IMR-90 (cell line): ENCODE results near the gene B9D1. TPM values are rescaled to one million over a fixed set of nuclear protein-coding genes. Genes with fewer than 3 reads are reported as not detected.

ENCODE experiments used
- ATAC-seq: fragments of 200-7000 bp; cut with Tn5 transposase; 2 replicates; pipeline ENCODE4 v1.9.1; 2020; ENCODE audit warnings: low read depth, mild to moderate bottlenecking, moderate library complexity
- BruUV-seq: library from RNA; stranded (reverse); fragments of 400-500 nt; replicated peaks from 2 replicates; lab custom pipeline; 2021; lab: Mats Ljungman, UMichigan
- CTCF ChIA-PET: fragments of 300-600 bp; formaldehyde crosslinking; extraction: SDS; loops from one replicate; lab custom pipeline; 2021; ENCODE audit warnings: antibody characterized with exemption; lab: Yijun Ruan, JAX
- POLR2A ChIA-PET: fragments of 300-600 bp; sonication (Branson Sonifier 250); formaldehyde crosslinking; loops from one replicate; lab custom pipeline; 2022; ENCODE audit warnings: antibody characterized with exemption; ENCODE audit not compliant: unreplicated experiment; lab: Charles Lee
- DNase-seq: peaks from one replicate; pipeline ENCODE4 v3.0.0; 2013
- H2AFZ ChIP-seq: replicated peaks from 2 replicates; pipeline ENCODE3; 2013; ENCODE audit warnings: low read length, mild to moderate bottlenecking; ENCODE audit not compliant: poor library complexity
- H2AK5ac ChIP-seq: 2 replicates; pipeline ENCODE4 v1.6.1; 2013; ENCODE audit warnings: low read depth, low read length, inconsistent platforms
- H2AK9ac ChIP-seq: replicated peaks from 2 replicates; pipeline ENCODE3; 2013; ENCODE audit warnings: mild to moderate bottlenecking, low read depth, low read length, moderate library complexity; ENCODE audit not compliant: poor library complexity
- H2BK120ac ChIP-seq: 2 replicates; pipeline ENCODE4 v1.6.1; 2013; ENCODE audit warnings: low read depth, low read length, inconsistent platforms
- H2BK15ac ChIP-seq: 3 replicates; pipeline ENCODE4 v1.6.1; 2013; ENCODE audit warnings: low read depth, low read length, inconsistent platforms
- H2BK20ac ChIP-seq: 2 replicates; pipeline ENCODE4 v1.6.1; 2013; ENCODE audit warnings: low read depth, mild to moderate bottlenecking, inconsistent platforms, low read length, moderate library complexity
- H2BK5ac ChIP-seq: 2 replicates; pipeline ENCODE4 v1.6.1; 2013; ENCODE audit warnings: mild to moderate bottlenecking, low read depth, low read length, inconsistent platforms; ENCODE audit not compliant: poor library complexity, severe bottlenecking
- H3K14ac ChIP-seq: replicated peaks from 2 replicates; pipeline ENCODE4 v1.6.1; 2013; ENCODE audit warnings: low read depth, low read length, inconsistent platforms
- H3K18ac ChIP-seq: 2 replicates; pipeline ENCODE4 v1.6.1; 2013; ENCODE audit warnings: low read depth, low read length, control low read depth
- H3K23ac ChIP-seq: 2 replicates; pipeline ENCODE4 v1.6.1; 2013; ENCODE audit warnings: low read depth, low read length, inconsistent platforms
- H3K27ac ChIP-seq: 2 replicates; pipeline ENCODE4 v1.5.1; 2013; ENCODE audit warnings: mild to moderate bottlenecking, control low read depth, low read length; ENCODE audit not compliant: insufficient read depth
- H3K27me3 ChIP-seq: 2 replicates; pipeline ENCODE4 v1.6.1; 2013; ENCODE audit warnings: low read length; ENCODE audit not compliant: control insufficient read depth, insufficient read depth
- H3K36me3 ChIP-seq: 2 replicates; pipeline ENCODE4 v1.6.1; 2013; ENCODE audit warnings: low read length, mixed read lengths; ENCODE audit not compliant: control insufficient read depth, insufficient read depth
- H3K4ac ChIP-seq: 2 replicates; pipeline ENCODE4 v1.6.1; 2013; ENCODE audit warnings: low read depth, low read length, inconsistent platforms
- H3K4me1 ChIP-seq: 2 replicates; pipeline ENCODE4 v1.6.1; 2013; ENCODE audit warnings: low read length, mixed read lengths; ENCODE audit not compliant: control insufficient read depth, insufficient read depth
- H3K4me2 ChIP-seq: 2 replicates; pipeline ENCODE4 v1.6.1; 2013; ENCODE audit warnings: low read depth, mild to moderate bottlenecking, control low read depth, low read length, moderate library complexity
- H3K4me3 ChIP-seq: 2 replicates; pipeline ENCODE4 v1.5.1; 2013; ENCODE audit warnings: low read depth, mild to moderate bottlenecking, control low read depth, low read length, moderate library complexity; ENCODE audit not compliant: insufficient read depth
- H3K56ac ChIP-seq: 2 replicates; pipeline ENCODE4 v1.6.1; 2013; ENCODE audit warnings: low read length, inconsistent platforms; ENCODE audit not compliant: insufficient read depth; ENCODE audit errors: extremely low read depth
- H3K79me1 ChIP-seq, 2 experiments: 2 replicates each; pipeline ENCODE4 v1.6.1; 2013; ENCODE audit warnings: low read length in 2 of 2, inconsistent platforms in 1 of 2, low read depth in 1 of 2
- H3K9ac ChIP-seq: 2 replicates; pipeline ENCODE4 v1.6.1; 2013; ENCODE audit warnings: low read depth, low read length, control low read depth
- H3K9me1 ChIP-seq: 2 replicates; pipeline ENCODE4 v1.6.1; 2013; ENCODE audit warnings: low read length, inconsistent platforms; ENCODE audit not compliant: insufficient read depth
- H3K9me3 ChIP-seq: 2 replicates; pipeline ENCODE4 v1.6.1; 2013; ENCODE audit warnings: low read length; ENCODE audit not compliant: control insufficient read depth, insufficient read depth
- H4K20me1 ChIP-seq: 2 replicates; pipeline ENCODE4 v1.6.1; 2013; ENCODE audit warnings: low read length, inconsistent platforms; ENCODE audit not compliant: insufficient read depth
- H4K5ac ChIP-seq: 2 replicates; pipeline ENCODE4 v1.6.1; 2013; ENCODE audit warnings: mild to moderate bottlenecking, low read depth, low read length, control low read depth
- H4K8ac ChIP-seq, 2 experiments: 2 replicates each; pipeline ENCODE4 v1.6.1; 2013; ENCODE audit warnings: low read depth in 2 of 2, low read length in 2 of 2, control low read depth in 1 of 2, inconsistent platforms in 1 of 2
- H4K91ac ChIP-seq: 2 replicates; pipeline ENCODE4 v1.6.1; 2013; ENCODE audit warnings: low read depth, low read length, inconsistent platforms; ENCODE audit not compliant: insufficient read depth
- BHLHE40 ChIP-seq: fragments of 150-350 bp; IDR thresholded peaks from 2 replicates; pipeline ENCODE4 v1.6.1; 2016; ENCODE audit warnings: mild to moderate bottlenecking, low read depth, low read length
- CHD1 ChIP-seq: IDR thresholded peaks from 2 replicates; pipeline ENCODE4 v1.6.1; 2012; ENCODE audit warnings: low read depth, low read length, improper control_type of control experiment
- FOS ChIP-seq: fragments of 150-350 bp; IDR thresholded peaks from 2 replicates; pipeline ENCODE4 v1.6.1; 2016; ENCODE audit warnings: low read depth, low read length
- MAFK ChIP-seq: IDR thresholded peaks from 2 replicates; pipeline ENCODE4 v1.6.1; 2012; ENCODE audit warnings: low read depth, low read length, improper control_type of control experiment
- MAZ ChIP-seq: IDR thresholded peaks from 2 replicates; pipeline ENCODE4 v1.6.1; 2012; ENCODE audit warnings: low read depth, mild to moderate bottlenecking, low read length, improper control_type of control experiment, moderate library complexity, borderline replicate concordance
- POLR2A ChIP-seq: IDR thresholded peaks from 2 replicates; pipeline ENCODE4 v1.6.1; 2012; ENCODE audit warnings: mild to moderate bottlenecking, low read depth, low read length
- RCOR1 ChIP-seq: IDR thresholded peaks from 2 replicates; pipeline ENCODE4 v1.6.1; 2012; ENCODE audit warnings: mild to moderate bottlenecking, low read length, improper control_type of control experiment; ENCODE audit not compliant: insufficient replicate concordance
- RFX5 ChIP-seq: IDR thresholded peaks from 2 replicates; pipeline ENCODE4 v1.8.0; 2012; ENCODE audit warnings: low read depth, mild to moderate bottlenecking, low read length, moderate library complexity
- WGBS, 2 experiments: methylation state at CpG; one replicate each; pipeline versions ENCODE4 v1.1.5 to v1.1.7; 2013; ENCODE audit warnings: missing lambda C conversion rate in 2 of 2; ENCODE audit not compliant: insufficient read length in 1 of 2; ENCODE audit errors: extremely low coverage in 2 of 2; 5-methylcytosine and 5-hydroxymethylcytosine counted together
- dilution Hi-C: fragments of 300-500 bp; cut with HindIII; formaldehyde crosslinking; loops from one replicate; pipeline ENCODE4 v1.14.3; 2018; ENCODE audit warnings: low sequenced_read_pairs; ENCODE audit not compliant: unreplicated experiment
- in situ Hi-C: fragments of 300-500 bp; cut with MboI; formaldehyde crosslinking; loops from 3 replicates; pipeline ENCODE4 v1.14.3; 2019; ENCODE audit warnings: low sequenced_read_pairs, inconsistent platforms, mixed read lengths
- intact Hi-C: fragments of 100-400 bp; cut with micrococcal nuclease; formaldehyde crosslinking; loops from 2 replicates; pipeline ENCODE4 v1.10.0; 2022
- polyA plus RNA-seq, 3 experiments: library from polyadenylated mRNA; depleted of rRNA; stranded (reverse); fragments of >200 nt; gene quantifications; 2 replicates each; pipeline ENCODE4 v1.2.3, GENCODE V29; 2012; ENCODE audit warnings: low replicate concordance in 1 of 3
- total RNA-seq: library from RNA; depleted of rRNA; stranded (reverse); fragments of >200 nt; gene quantifications from 2 replicates; pipeline ENCODE4 v1.2.3, GENCODE V29; 2012
- TF ChIP-seq, protein P1 (sequence below): fragments of 150-350 bp; IDR thresholded peaks from 2 replicates; pipeline ENCODE4 v1.6.1; 2017; ENCODE audit warnings: mild to moderate bottlenecking, antibody characterized with exemption, low read length, low read depth

The B9D1 gene
- total and polyA plus RNA-seq, 2 of the 4 experiments (the other 2 are of a cell fraction) = 42.5 to 43.8 TPM

GRCh38 chr17:19407601-19408345 lies 45.2 kb upstream of the B9D1 start:
- in situ Hi-C loops = no loop called here
- H2AK5ac ChIP-seq = no peak overlapping the region
- TF ChIP-seq BHLHE40 (no peak), MAFK (no peak), FOS (no peak), MAZ (no peak), CHD1 (no peak), POLR2A (no peak), RFX5 (no peak), RCOR1 (no peak)
- TF ChIP-seq, protein P1, sequence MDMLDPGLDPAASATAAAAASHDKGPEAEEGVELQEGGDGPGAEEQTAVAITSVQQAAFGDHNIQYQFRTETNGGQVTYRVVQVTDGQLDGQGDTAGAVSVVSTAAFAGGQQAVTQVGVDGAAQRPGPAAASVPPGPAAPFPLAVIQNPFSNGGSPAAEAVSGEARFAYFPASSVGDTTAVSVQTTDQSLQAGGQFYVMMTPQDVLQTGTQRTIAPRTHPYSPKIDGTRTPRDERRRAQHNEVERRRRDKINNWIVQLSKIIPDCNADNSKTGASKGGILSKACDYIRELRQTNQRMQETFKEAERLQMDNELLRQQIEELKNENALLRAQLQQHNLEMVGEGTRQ = no peak
- no peaks in the 10 kb centered on the region for H4K20me1 ChIP-seq
- H2BK20ac ChIP-seq = no peak overlapping the region
- dilution Hi-C loops = no loop called here
- intact Hi-C loops = no loop called here
- ChIA-PET POLR2A (no interaction called here), CTCF (no interaction called here)
- no peak overlapping the region for H3K4ac ChIP-seq
- peaks cover 11% of the 10 kb centered on the region; the same call in 1 of the 2 replicates for H3K4me1 ChIP-seq
- no peak overlapping the region for H3K14ac ChIP-seq
- H3K56ac ChIP-seq = no peak overlapping the region
- no peak overlapping the region for H4K5ac ChIP-seq
- H2BK15ac ChIP-seq = no peak overlapping the region
- no peak overlapping the region for H3K4me2 ChIP-seq
- H3K27me3 ChIP-seq = no peaks in the 10 kb centered on the region
- WGBS, 2 experiments = 100% methylated on average over 2 of the region's 10 CpGs; no CpG with 5 or more reads in 1 of the 2 experiments
- no peaks in the 10 kb centered on the region for H3K9me3 ChIP-seq
- no peak for ATAC-seq
- DNase-seq = no peak
- no peak overlapping the region for H3K27ac ChIP-seq
- H3K79me1 ChIP-seq = no peaks in the 10 kb centered on the region
- no peak overlapping the region for H4K8ac ChIP-seq
- no peak overlapping the region for H3K4me3 ChIP-seq
- no peak overlapping the region for H2BK5ac ChIP-seq
- no peak overlapping the region for H2AFZ ChIP-seq
- no peak overlapping the region for H4K91ac ChIP-seq
- H2AK9ac ChIP-seq = no peak overlapping the region
- no peak overlapping the region for H2BK120ac ChIP-seq
- H3K23ac ChIP-seq = no peak overlapping the region
- H3K36me3 ChIP-seq = no peaks in the 10 kb centered on the region
- peaks cover 15% of the 10 kb centered on the region for H3K9me1 ChIP-seq
- no peak overlapping the region for H3K18ac ChIP-seq
- no TSS peak for BruUV-seq
- no peak overlapping the region for H3K9ac ChIP-seq
